HepG2 (cell line): Measurements from ENCODE around the gene SLC22A31. TPM values are rescaled to one million over a fixed set of nuclear protein-coding genes. Genes with fewer than 3 reads are reported as not detected.

Experiments
- BCL6 ChIP-seq: IDR thresholded peaks from 2 replicates; pipeline ENCODE4 v1.6.1; 2016; ENCODE audit warnings: missing genetic modification reagents, missing compliant biosample characterization
- CCAR2 ChIP-seq: fragments of 200-400 bp; formaldehyde crosslinking; optimal IDR thresholded peaks from 2 replicates; pipeline ENCODE3; 2018; ENCODE audit warnings: low read depth, mild to moderate bottlenecking, low read length, moderate library complexity
- DZIP1 ChIP-seq: sonication (generic); formaldehyde crosslinking; IDR thresholded peaks from 2 replicates; pipeline ENCODE4 v1.5.0; 2020; ENCODE audit warnings: mild to moderate bottlenecking, missing genetic modification reagents
- FOXK1 ChIP-seq: sonication (generic); formaldehyde crosslinking; IDR thresholded peaks from 2 replicates; pipeline ENCODE4 v1.4.0; 2020; ENCODE audit warnings: low read depth, missing genetic modification reagents, borderline replicate concordance
- HOMEZ ChIP-seq: IDR thresholded peaks from 2 replicates; pipeline ENCODE4 v1.6.1; 2016; ENCODE audit warnings: low read depth
- MLXIP ChIP-seq: sonication (generic); formaldehyde crosslinking; IDR thresholded peaks from 2 replicates; pipeline ENCODE4 v1.9.0; 2021; ENCODE audit warnings: missing genetic modification reagents, borderline replicate concordance
- MXD1 ChIP-seq: sonication (generic); formaldehyde crosslinking; IDR thresholded peaks from 2 replicates; pipeline ENCODE4 v1.4.0; 2020; ENCODE audit warnings: mild to moderate bottlenecking, missing genetic modification reagents
- MXD3 ChIP-seq: IDR thresholded peaks from 2 replicates; pipeline ENCODE4 v1.6.1; 2016; ENCODE audit warnings: mild to moderate bottlenecking, missing biosample characterization, missing genetic modification reagents
- NFIC ChIP-seq: IDR thresholded peaks from 2 replicates; pipeline ENCODE4 v1.6.1; 2012; ENCODE audit warnings: mild to moderate bottlenecking, low read length, inconsistent platforms
- POGZ ChIP-seq: sonication (generic); formaldehyde crosslinking; IDR thresholded peaks from 2 replicates; pipeline ENCODE4 v1.4.0; 2020; ENCODE audit warnings: mild to moderate bottlenecking, missing genetic modification reagents
- RORA ChIP-seq: sonication (generic); formaldehyde crosslinking; IDR thresholded peaks from 2 replicates; pipeline ENCODE4 v1.5.0; 2020; ENCODE audit warnings: mild to moderate bottlenecking, missing genetic modification reagents, moderate library complexity
- SP140L ChIP-seq: sonication (generic); formaldehyde crosslinking; IDR thresholded peaks from 2 replicates; pipeline ENCODE4 v1.4.0; 2020; ENCODE audit warnings: missing genetic modification reagents, borderline replicate concordance
- ZNF513 ChIP-seq: sonication (generic); formaldehyde crosslinking; conservative IDR thresholded peaks from 2 replicates; pipeline ENCODE4 v1.5.0; 2020; ENCODE audit warnings: missing genetic modification reagents
- ZNF530 ChIP-seq: sonication (generic); formaldehyde crosslinking; IDR thresholded peaks from 2 replicates; pipeline ENCODE4 v1.5.0; 2020; ENCODE audit warnings: low read depth, mild to moderate bottlenecking, missing genetic modification reagents
- ZNF549 ChIP-seq: sonication (generic); formaldehyde crosslinking; IDR thresholded peaks from 2 replicates; pipeline ENCODE4 v1.5.0; 2020; ENCODE audit warnings: missing genetic modification reagents
- ZNF614 ChIP-seq: IDR thresholded peaks from 2 replicates; pipeline ENCODE4 v1.6.1; 2018; ENCODE audit warnings: missing biosample characterization, missing genetic modification reagents, inconsistent platforms, borderline replicate concordance
- ZNF616 ChIP-seq: sonication (generic); formaldehyde crosslinking; IDR thresholded peaks from 2 replicates; pipeline ENCODE4 v1.5.0; 2020; ENCODE audit warnings: low read depth, mild to moderate bottlenecking, missing genetic modification reagents
- polyA plus RNA-seq, 8 experiments: library from polyadenylated mRNA; depleted of rRNA in 3 of 8; stranded (reverse) in 7 of 8; unstranded in 1 of 8; fragments of >200 nt; fragmentation: Illumina TruSeq in 4 of 8; extraction: Trizol in 4 of 8; gene quantifications; 2 replicates each; pipeline versions ENCODE4 v1.2.1 to v1.2.3, GENCODE V29; 2011 to 2016; ENCODE audit warnings: low read depth in 4 of 8, missing spikeins in 1 of 8, mixed read lengths in 1 of 8; ENCODE audit not compliant: insufficient read depth in 1 of 8
- total RNA-seq, 5 experiments: library from RNA; depleted of rRNA; stranded (reverse); fragments of >200 nt; fragmentation: Illumina TruSeq; extraction: Trizol; gene quantifications; 2 replicates each; pipeline ENCODE4 v1.2.3, GENCODE V29; 2016; ENCODE audit warnings: low read depth in 1 of 5

Gene SLC22A31
- total and polyA plus RNA-seq, 2 of the 13 experiments (the other 11 are each of a cell fraction or from before 2014, with no cell fraction given): 67.3 to 83.3 TPM

GRCh38 chr16:89216315-89217137 lies 16.2 kb upstream of the SLC22A31 start (continued):
- TF ChIP-seq NFIC: 0 out of 2 replicates have a peak, but pooled peaks have one; percentile 31
- TF ChIP-seq CCAR2: no peak
- peak; percentile 86; the same call in 1 of the 2 replicates for TF ChIP-seq FOXK1 (CRISPR knock-in tag)
- TF ChIP-seq MXD3 (CRISPR knock-in tag): no peak
- no peak for TF ChIP-seq MXD1 (CRISPR knock-in tag)
- no peak for TF ChIP-seq ZNF513 (CRISPR knock-in tag)
- TF ChIP-seq ZNF614 (CRISPR knock-in tag): no peak
- no peak for TF ChIP-seq MLXIP (CRISPR knock-in tag)
- TF ChIP-seq ZNF616 (CRISPR knock-in tag): no peak; the same call in 1 of the 2 replicates
- no peak for TF ChIP-seq RORA
- no peak for TF ChIP-seq SP140L (CRISPR knock-in tag)
- TF ChIP-seq ZNF530: no peak
- TF ChIP-seq POGZ (CRISPR knock-in tag): no peak
- TF ChIP-seq BCL6 (CRISPR knock-in tag): no peak
- TF ChIP-seq DZIP1 (CRISPR knock-in tag): no peak
- TF ChIP-seq HOMEZ (CRISPR knock-in tag): 0 out of 2 replicates have a peak, but pooled peaks have one; percentile 49
- TF ChIP-seq ZNF549 (CRISPR knock-in tag): no peak
